OCI-LY3 (cell line): ENCODE measurements around the gene FITM1.

Source experiments
- H2AFZ ChIP-seq: fragments of 200-600, 300-600 bp; shearing (Covaris generic); 2 replicates; pipeline ENCODE4 v1.6.0; 2014; ENCODE audit warnings: antibody characterized with exemption, low read depth, low read length
- H3K27ac ChIP-seq: fragments of 200-600, 300-600 bp; sonication (generic); 2 replicates; pipeline ENCODE4 v1.5.1; 2014; ENCODE audit warnings: mild to moderate bottlenecking, low read length, moderate library complexity, mixed read lengths
- H3K27me3 ChIP-seq: fragments of 200-600, 300-600 bp; sonication (generic); 2 replicates; pipeline ENCODE4 v1.6.1; 2014; ENCODE audit warnings: low read depth, low read length, mixed read lengths
- H3K36me3 ChIP-seq: fragments of 200-600, 300-600 bp; sonication (generic); replicated peaks from 2 replicates; pipeline ENCODE3; 2014; ENCODE audit warnings: low read depth, low read length, mixed read lengths
- H3K4me1 ChIP-seq: fragments of 300-600, 200-600 bp; sonication (generic); 2 replicates; pipeline ENCODE4 v1.6.1; 2014; ENCODE audit warnings: low read length, mixed read lengths
- H3K4me2 ChIP-seq: fragments of 200-600, 300-600 bp; sonication (generic); 2 replicates; pipeline ENCODE4 v1.6.1; 2014; ENCODE audit warnings: low read length, mixed read lengths
- H3K4me3 ChIP-seq: fragments of 300-600, 200-600 bp; sonication (generic); 2 replicates; pipeline ENCODE4 v1.5.1; 2014; ENCODE audit warnings: antibody characterized with exemption, mild to moderate bottlenecking, low read length, moderate library complexity
- H3K79me2 ChIP-seq: fragments of 300-600, 200-600 bp; shearing (Covaris generic); 2 replicates; pipeline ENCODE4 v1.6.1; 2014; ENCODE audit warnings: mild to moderate bottlenecking, low read length, mixed read lengths
- H3K9ac ChIP-seq: fragments of 300-600, 200-600 bp; shearing (Covaris generic); 2 replicates; pipeline ENCODE4 v1.6.0; 2014; ENCODE audit warnings: mild to moderate bottlenecking, low read length, moderate library complexity
- H3K9me3 ChIP-seq: fragments of 200-600, 300-600 bp; shearing (Covaris generic); 2 replicates; pipeline ENCODE4 v1.6.1; 2014; ENCODE audit warnings: low read length, mixed read lengths; ENCODE audit not compliant: insufficient read depth
- H4K20me1 ChIP-seq: fragments of 200-600, 300-600 bp; sonication (generic); 2 replicates; pipeline ENCODE4 v1.6.1; 2016; ENCODE audit warnings: low read length, mixed read lengths; ENCODE audit not compliant: insufficient read depth
- CTCF ChIP-seq: fragments of 200-600, 300-600 bp; sonication (generic); IDR thresholded peaks from 2 replicates; pipeline ENCODE4 v1.5.1; 2014; ENCODE audit warnings: antibody characterized with exemption, low read length, low read depth
- EZH2phosphoT487 ChIP-seq: fragments of 200-600 bp; shearing (Covaris generic); IDR thresholded peaks from 2 replicates; pipeline ENCODE4 v1.6.1; 2018; ENCODE audit warnings: antibody characterized with exemption, mixed run types, low read depth

Gene FITM1

GRCh38 chr14:24115422-24116127, 14.9 kb upstream of the FITM1 start:
- Histone ChIP-seq H4K20me1 (no peaks in the 10 kb centered on the region), H3K4me2 (peak overlapping the region; percentile 91), H3K36me3 (peaks cover 24% of the 10 kb centered on the region), H3K4me3 (peak overlapping the region; percentile 91), H3K4me1 (peaks cover 8% of the 10 kb centered on the region), H3K27me3 (no peaks in the 10 kb centered on the region), H3K27ac (peak overlapping the region; percentile 8; the same call in 1 of the 2 replicates), H2AFZ (peak overlapping the region; percentile 40; the same call in 1 of the 2 replicates), H3K9ac (peak overlapping the region; percentile 75), H3K9me3 (no peaks in the 10 kb centered on the region), H3K79me2 (peaks cover 12% of the 10 kb centered on the region; the same call in 1 of the 2 replicates)
- no peak for TF ChIP-seq CTCF
- no peak for TF ChIP-seq EZH2phosphoT487

GRCh38 chr14:24116128-24116814, 14.2 kb upstream of the FITM1 start:
- Histone ChIP-seq H3K79me2 (peaks cover 12% of the 10 kb centered on the region; the same call in 1 of the 2 replicates), H4K20me1 (no peaks in the 10 kb centered on the region), H3K9me3 (no peaks in the 10 kb centered on the region), H3K4me2 (peak overlapping the region; percentile 91), H3K27me3 (no peaks in the 10 kb centered on the region), H3K9ac (no peak overlapping the region), H3K4me1 (peaks cover 8% of the 10 kb centered on the region), H3K4me3 (peak overlapping the region; percentile 91), H3K36me3 (peaks cover 31% of the 10 kb centered on the region), H2AFZ (no peak overlapping the region), H3K27ac (no peak overlapping the region)
- no peak for TF ChIP-seq EZH2phosphoT487
- no peak for TF ChIP-seq CTCF

- H3K36me3 ChIP-seq: peaks cover 34% of the 10 kb centered on the region
- no peak overlapping the region for H3K4me2 ChIP-seq
- peaks cover 8% of the 10 kb centered on the region for H3K4me1 ChIP-seq
Observed at GRCh38 chr14:24117179-24117578, 13.3 kb upstream of the FITM1 start.

More at GRCh38 chr14:24117179-24117578, 13.3 kb upstream of the FITM1 start:
- TF ChIP-seq CTCF (no peak), EZH2phosphoT487 (no peak)
- Histone ChIP-seq H3K79me2 (peaks cover 12% of the 10 kb centered on the region; the same call in 1 of the 2 replicates), H4K20me1 (no peaks in the 10 kb centered on the region), H3K9ac (no peak overlapping the region), H3K9me3 (no peaks in the 10 kb centered on the region), H3K27ac (no peak overlapping the region), H3K4me3 (no peak overlapping the region), H3K27me3 (no peaks in the 10 kb centered on the region), H2AFZ (no peak overlapping the region)
